SK-N-SH (cell line): Measurements from ENCODE around the gene RAB15. TPM values are rescaled to one million over a fixed set of nuclear protein-coding genes. Genes with fewer than 3 reads are reported as not detected.

Experiments
- CTCF ChIA-PET: fragments of 300-600, 350-600 bp; formaldehyde crosslinking; extraction: SDS; loops from one replicate; lab custom pipeline; 2021; lab: Yijun Ruan, JAX
- POLR2A ChIA-PET: fragments of 350-600 bp; sonication (Branson Sonifier 250); formaldehyde crosslinking; extraction: SDS; loops from one replicate; lab custom pipeline; 2020; ENCODE audit warnings: antibody characterized with exemption, inconsistent platforms; lab: Yijun Ruan, JAX
- DNase-seq: peaks from one replicate; pipeline ENCODE4 v3.0.0; 2012
- H2AFZ ChIP-seq: fragments of 200-600 bp; sonication (generic); 2 replicates; pipeline ENCODE4 v1.8.1; 2016; ENCODE audit warnings: antibody characterized with exemption, mild to moderate bottlenecking, low read depth
- H3F3A ChIP-seq: fragments of 200-600 bp; sonication (generic); replicated peaks from 2 replicates; pipeline ENCODE3; 2016; ENCODE audit warnings: antibody characterized with exemption, mild to moderate bottlenecking; ENCODE audit not compliant: insufficient read depth
- H3K27ac ChIP-seq, 2 experiments: fragments of 200-500 bp in 1 of 2; fragments of 200-600 bp in 1 of 2; sonication (Bioruptor generic) in 1 of 2; sonication (generic), shearing (Covaris generic) in 1 of 2; 2 replicates each; pipeline versions ENCODE4 v1.5.1 to v1.6.1; 2014 to 2016; ENCODE audit warnings: low read depth in 2 of 2, inconsistent platforms in 1 of 2, low read length in 1 of 2, mild to moderate bottlenecking in 1 of 2, mixed read lengths in 1 of 2
- H3K27me3 ChIP-seq: fragments of 200-600 bp; sonication (generic), shearing (Covaris generic); 2 replicates; pipeline ENCODE4 v1.6.1; 2016; ENCODE audit warnings: mixed run types; ENCODE audit not compliant: insufficient read depth
- H3K36me3 ChIP-seq, 2 experiments: fragments of 200-500 bp in 1 of 2; fragments of 200-600 bp in 1 of 2; sonication (Bioruptor generic) in 1 of 2; sonication (generic) in 1 of 2; replicated peaks in 1 of 2; 2 replicates each; pipeline versions ENCODE3 to v1.5.1; 2014 to 2016; ENCODE audit warnings: low read length in 1 of 2, mild to moderate bottlenecking in 1 of 2; ENCODE audit not compliant: insufficient read depth in 2 of 2, control insufficient read depth in 1 of 2
- H3K4me1 ChIP-seq, 2 experiments: fragments of 200-500 bp in 1 of 2; fragments of 200-600 bp in 1 of 2; sonication (Bioruptor generic) in 1 of 2; sonication (generic), shearing (Covaris generic) in 1 of 2; 2 replicates each; pipeline versions ENCODE4 v1.5.1 to v1.6.1; 2014 to 2016; ENCODE audit warnings: low read depth in 1 of 2, low read length in 1 of 2, mixed run types in 1 of 2; ENCODE audit not compliant: insufficient read depth in 2 of 2, control insufficient read depth in 1 of 2
- H3K4me2 ChIP-seq: fragments of 200-600 bp; sonication (generic), shearing (Covaris generic); 2 replicates; pipeline ENCODE4 v1.6.1; 2017; ENCODE audit warnings: mixed run types
- H3K4me3 ChIP-seq, 2 experiments: fragments of 200-500 bp in 1 of 2; fragments of 200-600 bp in 1 of 2; sonication (Bioruptor generic) in 1 of 2; sonication (generic), shearing (Covaris generic) in 1 of 2; 2 replicates each; pipeline versions ENCODE4 v1.5.1 to v1.8.1; 2014 to 2016; ENCODE audit warnings: low read depth in 2 of 2, inconsistent platforms in 1 of 2, low read length in 1 of 2, mild to moderate bottlenecking in 1 of 2, mixed read lengths in 1 of 2, moderate library complexity in 1 of 2
- H3K79me2 ChIP-seq: fragments of 200-600 bp; sonication (generic); 2 replicates; pipeline ENCODE4 v1.8.1; 2017; ENCODE audit warnings: mild to moderate bottlenecking; ENCODE audit not compliant: insufficient read depth
- H3K9ac ChIP-seq: fragments of 200-600 bp; sonication (generic); 2 replicates; pipeline ENCODE4 v1.6.1; 2017; ENCODE audit warnings: mixed run types
- H3K9me2 ChIP-seq: fragments of 200-600 bp; sonication (generic); 2 replicates; pipeline ENCODE4 v1.6.1; 2017; ENCODE audit warnings: mixed run types
- H3K9me3 ChIP-seq: fragments of 200-600 bp; sonication (generic); 2 replicates; pipeline ENCODE4 v1.6.1; 2017; ENCODE audit warnings: mixed run types, mild to moderate bottlenecking, moderate library complexity
- H4K20me1 ChIP-seq: fragments of 200-600 bp; sonication (generic); 2 replicates; pipeline ENCODE4 v1.6.1; 2017; ENCODE audit warnings: mild to moderate bottlenecking, mixed run types; ENCODE audit not compliant: insufficient read depth
- CHD2 ChIP-seq: fragments of 150-350 bp; IDR thresholded peaks from 2 replicates; pipeline ENCODE4 v1.6.1; 2018; ENCODE audit warnings: low read length; ENCODE audit not compliant: partially characterized antibody
- CTCF ChIP-seq: fragments of 200-600 bp; sonication (generic); IDR thresholded peaks from 2 replicates; pipeline ENCODE4 v1.6.1; 2017; ENCODE audit warnings: antibody characterized with exemption, mild to moderate bottlenecking, moderate library complexity
- MXI1 ChIP-seq: IDR thresholded peaks from 2 replicates; pipeline ENCODE4 v1.6.1; 2012; ENCODE audit warnings: mild to moderate bottlenecking, low read depth, low read length, improper control_type of control experiment
- RFX5 ChIP-seq: IDR thresholded peaks from 2 replicates; pipeline ENCODE4 v1.6.1; 2012; ENCODE audit warnings: mild to moderate bottlenecking, improper control_type of control experiment, low read length
- SIN3A ChIP-seq: IDR thresholded peaks from 2 replicates; pipeline ENCODE4 v1.6.1; 2012; ENCODE audit warnings: low read depth, mild to moderate bottlenecking, low read length, moderate library complexity, borderline replicate concordance
- WGBS: methylation state at CpG from one replicate; pipeline ENCODE4 v1.1.6; 2017; ENCODE audit warnings: low lambda C conversion rate; 5-methylcytosine and 5-hydroxymethylcytosine counted together
- polyA plus RNA-seq, 3 experiments: library from polyadenylated mRNA; depleted of rRNA; stranded (reverse); fragments of >200 nt; gene quantifications; 2 replicates each; pipeline ENCODE4 v1.2.3, GENCODE V29; 2012
- TF ChIP-seq, protein P1 (sequence below): IDR thresholded peaks from 2 replicates; pipeline ENCODE4 v1.4.0; 2012; ENCODE audit warnings: low read depth, borderline replicate concordance

RAB15 gene
- polyA plus RNA-seq, 1 of the 3 experiments (the other 2 are of a cell fraction), result 14.2 TPM

- H3K9ac ChIP-seq, result no peak overlapping the region
- H3K4me3 ChIP-seq, result no peak overlapping the region
- no peaks in the 10 kb centered on the region for H3K9me3 ChIP-seq
- POLR2A ChIA-PET, result no interaction called here
- no peaks in the 10 kb centered on the region for H3K27me3 ChIP-seq
- WGBS, result 93% methylated on average over 5 of the region's 6 CpGs
- no peak overlapping the region for H3K27ac ChIP-seq
- H3K9me2 ChIP-seq, result no peaks in the 10 kb centered on the region
- H3F3A ChIP-seq, result no peaks in the 10 kb centered on the region
- no peak overlapping the region for H3K4me2 ChIP-seq
- CTCF ChIA-PET, result interaction anchor here (1.0 kb wide), 1 partner anchor 52 kb away, joined by 4 read pairs; no protein-coding TSS in a partner anchor
- no peaks in the 10 kb centered on the region for H3K79me2 ChIP-seq
- H3K4me1 ChIP-seq, result no peaks in the 10 kb centered on the region
- no peak overlapping the region for H2AFZ ChIP-seq
- DNase-seq, result no peak
- peaks cover 0 to 26% of the 10 kb centered on the region in 2 experiments for H3K36me3 ChIP-seq
- TF ChIP-seq RFX5, result no peak
- TF ChIP-seq MXI1, result no peak
- TF ChIP-seq CTCF, result no peak
- no peaks in the 10 kb centered on the region for H4K20me1 ChIP-seq
These were observed 28.6 kb downstream of the RAB15 start for GRCh38 chr14:64943556-64943955.

GRCh38 chr14:64942531-64943111 lies 29.5 kb downstream of the RAB15 start, which contains the start of gene GPX2:
TSS of gene GPX2 (minus strand) at chr14:64942745. CDS start at chr14:64942726, 19 bp downstream.
- H4K20me1 ChIP-seq, result no peaks in the 10 kb centered on the region
- WGBS, result 83% methylated on average over 13 of the region's 13 CpGs
- no peaks in the 10 kb centered on the region for H3K9me3 ChIP-seq
- H3K36me3 ChIP-seq, result peaks cover 0 to 23% of the 10 kb centered on the region in 2 experiments
- no peaks in the 10 kb centered on the region for H3K79me2 ChIP-seq
- no peak for DNase-seq
- no peaks in the 10 kb centered on the region for H3K4me1 ChIP-seq
- H3K27ac ChIP-seq, result no peak within 1 kb of the TSS
- H3F3A ChIP-seq, result no peaks in the 10 kb centered on the region
- TF ChIP-seq, protein P1, sequence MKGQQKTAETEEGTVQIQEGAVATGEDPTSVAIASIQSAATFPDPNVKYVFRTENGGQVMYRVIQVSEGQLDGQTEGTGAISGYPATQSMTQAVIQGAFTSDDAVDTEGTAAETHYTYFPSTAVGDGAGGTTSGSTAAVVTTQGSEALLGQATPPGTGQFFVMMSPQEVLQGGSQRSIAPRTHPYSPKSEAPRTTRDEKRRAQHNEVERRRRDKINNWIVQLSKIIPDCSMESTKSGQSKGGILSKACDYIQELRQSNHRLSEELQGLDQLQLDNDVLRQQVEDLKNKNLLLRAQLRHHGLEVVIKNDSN, result no peak
- TF ChIP-seq CHD2 (no peak), SIN3A (no peak)
- H3K27me3 ChIP-seq, result no peaks in the 10 kb centered on the region
- no peak within 1 kb of the TSS for H2AFZ ChIP-seq
- H3K9ac ChIP-seq, result no peak within 1 kb of the TSS
- POLR2A ChIA-PET, result no interaction called here
- H3K9me2 ChIP-seq, result no peaks in the 10 kb centered on the region
- H3K4me2 ChIP-seq, result no peak within 1 kb of the TSS
- H3K4me3 ChIP-seq, result no peak within 1 kb of the TSS
- CTCF ChIA-PET, result interaction anchor here (0.9 kb wide), 1 partner anchor 51 kb away, joined by 4 read pairs; no protein-coding TSS in a partner anchor
